GM12878 (cell line): Measurements from ENCODE around the gene RNF7. TPM values are rescaled to one million over a fixed set of nuclear protein-coding genes. Genes with fewer than 3 reads are reported as not detected.

Experiments used
- ATAC-seq: fragments of 200-7000 bp; cut with Tn5 transposase; 3 replicates; pipeline ENCODE4 v1.9.1; 2020; ENCODE audit warnings: mild to moderate bottlenecking, moderate library complexity
- BruUV-seq: library from RNA; stranded (reverse); fragments of 400-500 nt; replicated peaks from 2 replicates; lab custom pipeline; 2021; lab: Mats Ljungman, UMichigan
- CTCF ChIA-PET: fragments of 300-600 bp; sonication (Branson Sonifier 250); formaldehyde crosslinking; extraction: SDS; loops from one replicate; lab custom pipeline; 2021; ENCODE audit warnings: inconsistent platforms; lab: Yijun Ruan, JAX
- POLR2A ChIA-PET: fragments of 350-600 bp; formaldehyde crosslinking; extraction: SDS; loops from one replicate; lab custom pipeline; 2021; ENCODE audit warnings: inconsistent platforms; lab: Charles Lee
- RAD21 ChIA-PET: fragments of 300-600 bp; sonication (Branson Sonifier 250); formaldehyde crosslinking; loops from one replicate; lab custom pipeline; 2023; ENCODE audit warnings: antibody characterized with exemption; ENCODE audit not compliant: unreplicated experiment; lab: Charles Lee
- SMC1A ChIA-PET: fragments of 300-600 bp; sonication (Branson Sonifier 250); formaldehyde crosslinking; loops from one replicate; lab custom pipeline; 2023; ENCODE audit not compliant: unreplicated experiment, uncharacterized antibody; lab: Charles Lee
- DNase-seq: peaks from one replicate; pipeline ENCODE4 v3.0.0-alpha.2; 2011; ENCODE audit warnings: low read depth, low spot score
- FAIRE-seq: peaks from 3 replicates; lab custom pipeline; 2011; peaks lifted over from hg19 to GRCh38; lab: Jason Lieb, UNC
- H2AFZ ChIP-seq: 2 replicates; pipeline ENCODE4 v1.6.0; 2011; ENCODE audit warnings: low read depth, low read length, control low read depth; ENCODE audit not compliant: control insufficient read depth
- H3K27ac ChIP-seq: 2 replicates; pipeline ENCODE4 v1.5.1; 2011; ENCODE audit warnings: control low read depth; ENCODE audit not compliant: control insufficient read depth, insufficient read depth
- H3K27me3 ChIP-seq, 2 experiments: replicated peaks in 1 of 2; 2 replicates each; pipeline versions ENCODE4 v1.6.0 to v1.6.1; 2011; ENCODE audit warnings: low read length in 1 of 2; ENCODE audit not compliant: control insufficient read depth in 2 of 2, insufficient read depth in 2 of 2
- H3K36me3 ChIP-seq, 2 experiments: 2 replicates each; pipeline ENCODE4 v1.5.1; 2011; ENCODE audit warnings: low read length in 1 of 2; ENCODE audit not compliant: control insufficient read depth in 2 of 2, insufficient read depth in 2 of 2
- H3K4me1 ChIP-seq: 2 replicates; pipeline ENCODE4 v1.6.1; 2011; ENCODE audit warnings: mild to moderate bottlenecking, low read length, moderate library complexity, mixed read lengths; ENCODE audit not compliant: control insufficient read depth, insufficient read depth
- H3K4me2 ChIP-seq: 2 replicates; pipeline ENCODE4 v1.6.0; 2011; ENCODE audit warnings: control low read depth; ENCODE audit not compliant: control insufficient read depth, insufficient read depth
- H3K4me3 ChIP-seq: fragments of 200-600 bp; sonication (generic); 2 replicates; pipeline ENCODE4 v1.5.1; 2016
- H3K79me2 ChIP-seq: 2 replicates; pipeline ENCODE4 v1.6.0; 2011; ENCODE audit warnings: low read length; ENCODE audit not compliant: control insufficient read depth, insufficient read depth
- H3K9ac ChIP-seq: 2 replicates; pipeline ENCODE4 v1.8.0; 2011; ENCODE audit warnings: low read length, control low read depth, mixed read lengths; ENCODE audit not compliant: control insufficient read depth, insufficient read depth
- H3K9me3 ChIP-seq: replicated peaks from 3 replicates; pipeline ENCODE4 v1.5.1; 2011; ENCODE audit warnings: mild to moderate bottlenecking, low read length; ENCODE audit not compliant: control insufficient read depth, insufficient read depth
- H4K20me1 ChIP-seq: 2 replicates; pipeline ENCODE4 v1.6.0; 2011; ENCODE audit not compliant: control insufficient read depth, insufficient read depth
- CREM ChIP-seq: IDR thresholded peaks from 2 replicates; pipeline ENCODE4 v1.6.1; 2014; ENCODE audit warnings: antibody characterized with exemption, low read depth
- EED ChIP-seq: sonication (generic); IDR thresholded peaks from 2 replicates; pipeline ENCODE4 v1.6.1; 2016; ENCODE audit warnings: antibody characterized with exemption, low read depth
- HDAC6 ChIP-seq: fragments of 200-600 bp; sonication (generic); IDR thresholded peaks from one replicate; pipeline ENCODE4 v1.8.0; 2017; ENCODE audit warnings: antibody characterized with exemption; ENCODE audit not compliant: unreplicated experiment
- HDGF ChIP-seq: fragments of 450-650 bp; IDR thresholded peaks from 2 replicates; pipeline ENCODE4 v1.6.1; 2016; ENCODE audit warnings: antibody characterized with exemption
- IKZF2 ChIP-seq, 2 experiments: fragments of 450-650 bp; IDR thresholded peaks; 2 replicates each; pipeline ENCODE4 v1.6.1; 2017; ENCODE audit warnings: mild to moderate bottlenecking in 2 of 2, moderate library complexity in 2 of 2
- JUNB ChIP-seq: IDR thresholded peaks from 2 replicates; pipeline ENCODE4 v1.6.1; 2016; ENCODE audit warnings: antibody characterized with exemption, mild to moderate bottlenecking
- KLF5 ChIP-seq: fragments of 450-650 bp; IDR thresholded peaks from 2 replicates; pipeline ENCODE4 v1.6.1; 2014; ENCODE audit warnings: mild to moderate bottlenecking; ENCODE audit not compliant: partially characterized antibody
- MXI1 ChIP-seq: fragments of 150-350 bp; IDR thresholded peaks from 2 replicates; pipeline ENCODE4 v1.6.1; 2011; ENCODE audit warnings: low read depth, mild to moderate bottlenecking, inconsistent platforms, low read length, improper control_type of control experiment
- PAX5 ChIP-seq: IDR thresholded peaks from 2 replicates; pipeline ENCODE4 v1.6.1; 2011; ENCODE audit warnings: low read depth, low read length, borderline replicate concordance
- POLR2AphosphoS2 ChIP-seq: IDR thresholded peaks from 2 replicates; pipeline ENCODE4 v1.6.1; 2011; ENCODE audit warnings: low read depth, mild to moderate bottlenecking, low read length, improper control_type of control experiment, moderate library complexity
- RELA ChIP-seq: fragments of 450-650 bp; IDR thresholded peaks from 2 replicates; pipeline ENCODE4 v1.8.0; 2014; ENCODE audit warnings: borderline replicate concordance; ENCODE audit not compliant: partially characterized antibody
- SIX5 ChIP-seq: IDR thresholded peaks from 2 replicates; pipeline ENCODE4 v1.6.1; 2011; ENCODE audit warnings: mild to moderate bottlenecking, low read depth, low read length, moderate library complexity; ENCODE audit not compliant: severe bottlenecking
- SMARCA5 ChIP-seq: fragments of 450-650 bp; IDR thresholded peaks from 2 replicates; pipeline ENCODE4 v1.6.1; 2017; ENCODE audit warnings: mild to moderate bottlenecking
- SPI1 ChIP-seq: IDR thresholded peaks from 2 replicates; pipeline ENCODE4 v1.6.1; 2011; ENCODE audit warnings: low read depth, mild to moderate bottlenecking, low read length, moderate library complexity, borderline replicate concordance; ENCODE audit not compliant: insufficient read depth
- ZBED1 ChIP-seq: IDR thresholded peaks from 2 replicates; pipeline ENCODE4 v1.6.1; 2016; ENCODE audit warnings: borderline replicate concordance
- ZNF274 ChIP-seq: IDR thresholded peaks from one replicate; pipeline ENCODE4 v1.8.0; 2011; ENCODE audit not compliant: insufficient read length, insufficient read depth
- WGBS: methylation state at CpG from one replicate; pipeline ENCODE4 v1.1.6; 2016; ENCODE audit warnings: low lambda C conversion rate; ENCODE audit not compliant: insufficient replicate concordance, insufficient coverage; ENCODE audit errors: missing lambda C conversion rate; 5-methylcytosine and 5-hydroxymethylcytosine counted together
- in situ Hi-C: fragments of 300-500 bp; cut with MboI; formaldehyde crosslinking; loops from 9 replicates; pipeline ENCODE4 v1.14.3; 2018; ENCODE audit warnings: mixed read lengths
- intact Hi-C: fragments of 100-400 bp; cut with micrococcal nuclease; formaldehyde crosslinking; loops from one replicate; pipeline ENCODE4 v1.14.2; 2022; ENCODE audit not compliant: unreplicated experiment
- polyA plus RNA-seq, 11 experiments: library from polyadenylated mRNA; depleted of rRNA in 4 of 11; unstranded in 6 of 11; stranded (reverse) in 5 of 11; fragments of >200 nt; fragmentation: Nextera tagmentation in 4 of 11; fragmentation: Illumina TruSeq in 1 of 11; extraction: Ambion mirVana in 4 of 11; extraction: Trizol in 1 of 11; gene quantifications; 1 replicate in 1 of 11; 2 replicates in 10 of 11; pipeline versions ENCODE4 v1.2.1 to v1.2.3, GENCODE V29; 2011 to 2016; ENCODE audit warnings: inconsistent platforms in 2 of 11, missing spikeins in 2 of 11, low read depth in 1 of 11
- total RNA-seq, 4 experiments: library from RNA; depleted of rRNA in 3 of 4; stranded (reverse); fragments of >200 nt in 3 of 4; fragmentation: Illumina TruSeq in 1 of 4; extraction: Trizol in 1 of 4; gene quantifications; 2 replicates each; pipeline versions ENCODE4 v1.2.1 to v1.2.3, GENCODE V29; 2013 to 2021
- TF ChIP-seq, protein P1 (sequence below): IDR thresholded peaks from 2 replicates; pipeline ENCODE4 v1.6.1; 2011; ENCODE audit warnings: low read depth, low read length, improper control_type of control experiment, borderline replicate concordance
- TF ChIP-seq, protein P2 (sequence below): fragments of 450-650 bp; IDR thresholded peaks from 2 replicates; pipeline ENCODE4 v1.6.1; 2016; ENCODE audit warnings: mild to moderate bottlenecking
- TF ChIP-seq, protein P3 (sequence below): fragments of 150-350 bp; IDR thresholded peaks from 2 replicates; pipeline ENCODE4 v1.6.1; 2014; ENCODE audit warnings: mild to moderate bottlenecking, low read depth, low read length
- TF ChIP-seq, protein P4 (sequence below): fragments of 450-650 bp; IDR thresholded peaks from 2 replicates; pipeline ENCODE4 v1.6.1; 2017; ENCODE audit warnings: borderline replicate concordance

The RNF7 gene
- total and polyA plus RNA-seq, 10 of the 15 experiments (the other 5 are each of a cell fraction or from before 2014, with no cell fraction given) = 36.0 to 146 (median 76.4) TPM

DNA sequence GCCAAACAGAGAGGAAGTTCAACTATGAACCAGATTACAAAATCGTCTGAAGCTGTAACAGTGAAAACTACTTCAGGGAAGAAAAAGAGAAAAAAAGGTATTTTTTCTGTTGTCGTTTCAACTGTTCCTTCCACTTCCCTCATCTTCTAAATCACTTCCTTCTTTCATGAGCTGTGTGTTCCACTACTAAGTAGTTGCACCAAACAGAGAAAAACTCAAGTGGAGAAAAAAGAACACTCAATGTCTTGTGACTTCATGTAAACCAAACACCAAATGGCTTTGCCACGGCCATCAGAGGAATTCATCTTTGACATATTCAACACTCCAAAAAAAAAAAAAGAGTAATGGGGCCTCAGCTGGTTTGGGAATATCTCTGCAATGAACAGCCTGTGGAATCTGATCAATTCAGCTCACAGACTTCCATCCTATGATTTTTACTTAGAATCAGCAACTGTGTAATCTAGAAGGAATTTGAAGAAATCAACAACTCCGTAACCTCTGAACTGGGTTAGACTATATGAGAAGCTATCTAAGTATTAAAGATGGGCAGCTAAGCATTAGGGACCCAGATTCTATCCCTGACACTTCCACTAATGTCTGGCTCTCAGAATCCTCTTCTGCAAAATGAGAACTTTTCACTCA lies 47.5 kb upstream of the RNF7 start:
- 25% methylated on average over 4 of the region's 4 CpGs for WGBS
- DNase-seq (no peak), FAIRE-seq (no peak), ATAC-seq (no peak)
- Histone ChIP-seq H3K36me3 (no peaks in the 10 kb centered on the region), H3K9me3 (no peaks in the 10 kb centered on the region; the same call in 2 of the 3 replicates), H3K27ac (no peak overlapping the region), H2AFZ (no peak overlapping the region), H3K27me3 (no peaks in the 10 kb centered on the region), H3K4me1 (no peaks in the 10 kb centered on the region), H3K9ac (no peak overlapping the region), H4K20me1 (no peaks in the 10 kb centered on the region), H3K79me2 (no peaks in the 10 kb centered on the region), H3K4me2 (no peak overlapping the region), H3K4me3 (no peak overlapping the region)
- BruUV-seq = no TSS peak
- POLR2A ChIA-PET = no interaction called here
- intact Hi-C loops = no loop called here
- CTCF ChIA-PET = interaction anchor here (0.6 to 0.9 kb wide), 4 partner anchors 198 to 1953 kb away, joined by 3 to 5 read pairs (median 3); no protein-coding TSS in a partner anchor
- SMC1A ChIA-PET = interaction anchor here (2.2 kb wide), 1 partner anchor 13 kb away, joined by 5 read pairs; no protein-coding TSS in a partner anchor
- in situ Hi-C loops = no loop called here
- no peak for TF ChIP-seq SMARCA5
- TF ChIP-seq, protein P1, sequence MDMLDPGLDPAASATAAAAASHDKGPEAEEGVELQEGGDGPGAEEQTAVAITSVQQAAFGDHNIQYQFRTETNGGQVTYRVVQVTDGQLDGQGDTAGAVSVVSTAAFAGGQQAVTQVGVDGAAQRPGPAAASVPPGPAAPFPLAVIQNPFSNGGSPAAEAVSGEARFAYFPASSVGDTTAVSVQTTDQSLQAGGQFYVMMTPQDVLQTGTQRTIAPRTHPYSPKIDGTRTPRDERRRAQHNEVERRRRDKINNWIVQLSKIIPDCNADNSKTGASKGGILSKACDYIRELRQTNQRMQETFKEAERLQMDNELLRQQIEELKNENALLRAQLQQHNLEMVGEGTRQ = no peak
- no peak for TF ChIP-seq KLF5
- TF ChIP-seq, protein P2, sequence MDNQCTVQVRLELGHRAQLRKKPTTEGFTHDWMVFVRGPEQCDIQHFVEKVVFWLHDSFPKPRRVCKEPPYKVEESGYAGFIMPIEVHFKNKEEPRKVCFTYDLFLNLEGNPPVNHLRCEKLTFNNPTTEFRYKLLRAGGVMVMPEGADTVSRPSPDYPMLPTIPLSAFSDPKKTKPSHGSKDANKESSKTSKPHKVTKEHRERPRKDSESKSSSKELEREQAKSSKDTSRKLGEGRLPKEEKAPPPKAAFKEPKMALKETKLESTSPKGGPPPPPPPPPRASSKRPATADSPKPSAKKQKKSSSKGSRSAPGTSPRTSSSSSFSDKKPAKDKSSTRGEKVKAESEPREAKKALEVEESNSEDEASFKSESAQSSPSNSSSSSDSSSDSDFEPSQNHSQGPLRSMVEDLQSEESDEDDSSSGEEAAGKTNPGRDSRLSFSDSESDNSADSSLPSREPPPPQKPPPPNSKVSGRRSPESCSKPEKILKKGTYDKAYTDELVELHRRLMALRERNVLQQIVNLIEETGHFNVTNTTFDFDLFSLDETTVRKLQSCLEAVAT = no peak
- no peak for TF ChIP-seq SIX5
- TF ChIP-seq IKZF2 (IDR thresholded peaks at IDR 0.05) = no peak
- no peak for TF ChIP-seq PAX5
- no peak for TF ChIP-seq POLR2AphosphoS2
- no peak for TF ChIP-seq ZNF274
- TF ChIP-seq HDGF = no peak
- TF ChIP-seq, protein P3, sequence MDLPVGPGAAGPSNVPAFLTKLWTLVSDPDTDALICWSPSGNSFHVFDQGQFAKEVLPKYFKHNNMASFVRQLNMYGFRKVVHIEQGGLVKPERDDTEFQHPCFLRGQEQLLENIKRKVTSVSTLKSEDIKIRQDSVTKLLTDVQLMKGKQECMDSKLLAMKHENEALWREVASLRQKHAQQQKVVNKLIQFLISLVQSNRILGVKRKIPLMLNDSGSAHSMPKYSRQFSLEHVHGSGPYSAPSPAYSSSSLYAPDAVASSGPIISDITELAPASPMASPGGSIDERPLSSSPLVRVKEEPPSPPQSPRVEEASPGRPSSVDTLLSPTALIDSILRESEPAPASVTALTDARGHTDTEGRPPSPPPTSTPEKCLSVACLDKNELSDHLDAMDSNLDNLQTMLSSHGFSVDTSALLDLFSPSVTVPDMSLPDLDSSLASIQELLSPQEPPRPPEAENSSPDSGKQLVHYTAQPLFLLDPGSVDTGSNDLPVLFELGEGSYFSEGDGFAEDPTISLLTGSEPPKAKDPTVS = no peak
- TF ChIP-seq, protein P4, sequence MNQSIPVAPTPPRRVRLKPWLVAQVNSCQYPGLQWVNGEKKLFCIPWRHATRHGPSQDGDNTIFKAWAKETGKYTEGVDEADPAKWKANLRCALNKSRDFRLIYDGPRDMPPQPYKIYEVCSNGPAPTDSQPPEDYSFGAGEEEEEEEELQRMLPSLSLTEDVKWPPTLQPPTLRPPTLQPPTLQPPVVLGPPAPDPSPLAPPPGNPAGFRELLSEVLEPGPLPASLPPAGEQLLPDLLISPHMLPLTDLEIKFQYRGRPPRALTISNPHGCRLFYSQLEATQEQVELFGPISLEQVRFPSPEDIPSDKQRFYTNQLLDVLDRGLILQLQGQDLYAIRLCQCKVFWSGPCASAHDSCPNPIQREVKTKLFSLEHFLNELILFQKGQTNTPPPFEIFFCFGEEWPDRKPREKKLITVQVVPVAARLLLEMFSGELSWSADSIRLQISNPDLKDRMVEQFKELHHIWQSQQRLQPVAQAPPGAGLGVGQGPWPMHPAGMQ = no peak
- TF ChIP-seq MXI1 = no peak
- TF ChIP-seq ZBED1 = no peak
- TF ChIP-seq CREM = no peak
- no peak for TF ChIP-seq EED
- TF ChIP-seq HDAC6 = no peak
- no peak for TF ChIP-seq SPI1
- no peak for TF ChIP-seq RELA
- no peak for TF ChIP-seq JUNB
- RAD21 ChIA-PET = interaction anchor here (1.3 kb wide), 1 partner anchor 47 kb away, joined by 3 read pairs; no protein-coding TSS in a partner anchor
